ENCODE results near the gene SLCO2A1. TPM values are rescaled to one million over a fixed set of nuclear protein-coding genes. Genes with fewer than 3 reads are reported as not detected.

SLCO2A1 gene
- total and polyA plus RNA-seq, 2 of the 4 experiments (the other 2 are of a cell fraction), result under 0.01 to 1.5 TPM

DNA sequence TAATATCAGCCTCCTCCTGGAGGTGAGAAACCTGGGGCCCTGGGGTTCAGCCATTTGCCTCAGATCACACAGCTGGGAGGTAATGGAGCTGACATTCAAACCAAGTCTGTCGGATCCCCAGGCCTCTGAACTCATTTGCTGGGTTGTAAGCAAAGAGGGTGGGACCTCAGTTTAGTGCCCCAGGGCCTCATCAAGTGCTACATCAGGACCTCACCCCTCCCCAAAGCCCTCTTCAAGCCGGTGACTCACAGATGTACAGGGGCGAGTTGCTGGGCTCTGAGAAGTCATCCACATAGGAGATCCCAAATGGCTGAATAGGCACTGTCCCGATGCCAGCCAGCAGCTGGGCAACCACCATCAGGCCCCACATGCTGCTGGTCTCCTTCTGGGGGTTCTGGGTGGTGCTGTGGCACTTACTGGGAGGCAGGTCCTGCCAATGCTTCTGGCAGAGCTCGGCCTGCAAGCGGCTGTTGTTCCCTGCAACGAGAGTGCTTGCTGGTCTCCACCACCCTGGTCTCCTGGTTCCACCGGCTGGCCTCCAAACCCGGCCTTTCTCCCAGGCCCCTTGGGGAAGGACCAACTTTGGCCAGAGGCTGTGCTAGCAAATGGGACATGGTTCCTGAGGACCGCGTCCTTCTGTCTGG, 74.9 kb downstream of the SLCO2A1 start:
- Histone ChIP-seq H3K9me1 (ENCODE audit: insufficient read depth, low read length) (no peaks in the 10 kb centered on the region), H2BK20ac (ENCODE audit: low read depth, low read length) (no peak overlapping the region), H3K27ac (ENCODE audit: insufficient read depth, low read length) (no peak overlapping the region), H3K4me3 (ENCODE audit: insufficient read depth, low read depth, low read length) (no peak overlapping the region), H3K36me3 (ENCODE audit: control insufficient read depth, insufficient read depth, low read length) (no peaks in the 10 kb centered on the region), H3K18ac (ENCODE audit: low read depth, low read length) (no peak overlapping the region), H3K4me2 (ENCODE audit: low read depth, low read length) (no peak overlapping the region), H2AK5ac (ENCODE audit: low read depth, low read length) (0 out of 2 replicates have a peak overlapping the region, but pooled peaks have one; percentile 51), H3K9me3 (ENCODE audit: control insufficient read depth, insufficient read depth, low read length) (peaks cover 6% of the 10 kb centered on the region; the same call in 1 of the 2 replicates), H3K79me1 (ENCODE audit: low read depth in 1 of 2, low read length in 2 of 2) (no peaks in the 10 kb centered on the region), H3K23ac (ENCODE audit: low read depth, low read length) (no peak overlapping the region), H3K4ac (ENCODE audit: low read depth, low read length) (no peak overlapping the region), H2AK9ac (replicated peaks; ENCODE audit: low read depth, low read length, poor library complexity) (no peak overlapping the region), H3K9ac (ENCODE audit: low read depth, low read length) (no peak overlapping the region), H3K14ac (replicated peaks; ENCODE audit: low read depth, low read length) (no peak overlapping the region), H2BK5ac (ENCODE audit: low read depth, low read length, poor library complexity, severe bottlenecking) (no peak overlapping the region), H4K20me1 (ENCODE audit: insufficient read depth, low read length) (no peaks in the 10 kb centered on the region), H4K91ac (ENCODE audit: insufficient read depth, low read depth, low read length) (no peak overlapping the region), H4K5ac (ENCODE audit: low read depth, low read length) (no peak overlapping the region), H2AFZ (replicated peaks; ENCODE audit: low read length, poor library complexity) (peak overlapping the region; percentile 10), H3K4me1 (ENCODE audit: control insufficient read depth, insufficient read depth, low read length) (no peaks in the 10 kb centered on the region), H2BK120ac (ENCODE audit: low read depth, low read length) (no peak overlapping the region), H3K56ac (ENCODE audit: extremely low read depth, insufficient read depth, low read length) (no peak overlapping the region), H4K8ac (ENCODE audit: low read depth in 2 of 2, low read length in 2 of 2) (no peak overlapping the region), H2BK15ac (ENCODE audit: low read depth, low read length) (no peak overlapping the region), H3K27me3 (ENCODE audit: control insufficient read depth, insufficient read depth, low read length) (no peaks in the 10 kb centered on the region)
- BruUV-seq (replicated peaks), result no TSS peak
- ATAC-seq (ENCODE audit: low read depth) (no peak), DNase-seq (no peak)
- 100% methylated on average over 6 of the region's 11 CpGs; no CpG with 5 or more reads in 1 of the 2 experiments for WGBS, 2 experiments (ENCODE audit: extremely low coverage in 2 of 2, insufficient read length in 1 of 2)
- intact Hi-C loops (cut with micrococcal nuclease), result no loop called here
- ChIA-PET CTCF (no interaction called here), POLR2A (ENCODE audit: unreplicated experiment) (no interaction called here)
- dilution Hi-C loops (cut with HindIII; ENCODE audit: low sequenced_read_pairs, unreplicated experiment), result no loop called here
- no peak for TF ChIP-seq CHD1 (IDR thresholded peaks at IDR 0.05; ENCODE audit: low read depth, low read length)
- no peak for TF ChIP-seq RAD21 (IDR thresholded peaks at IDR 0.05; ENCODE audit: low read length)
- no peak for TF ChIP-seq RCOR1 (IDR thresholded peaks at IDR 0.05; ENCODE audit: insufficient replicate concordance, low read length)
- TF ChIP-seq POLR2A (IDR thresholded peaks at IDR 0.05; ENCODE audit: low read depth, low read length), result no peak
- in situ Hi-C loops (cut with MboI; ENCODE audit: low sequenced_read_pairs), result no loop called here
